ENCODE results near the gene SPEF2.

- TF ChIP-seq CTCF (IDR thresholded peaks at IDR 0.05) (no peak), EP300 (IDR thresholded peaks at IDR 0.05) (no peak), POLR2A (IDR thresholded peaks at IDR 0.05) (no peak), POLR2AphosphoS5 (IDR thresholded peaks at IDR 0.05) (no peak)
Observed at GRCh38 chr5:35745193-35745592, 127.5 kb downstream of the SPEF2 start.
